ENCODE results near the gene CCNC. TPM values are rescaled to one million over a fixed set of nuclear protein-coding genes. Genes with fewer than 3 reads are reported as not detected.

CCNC gene, protein sequence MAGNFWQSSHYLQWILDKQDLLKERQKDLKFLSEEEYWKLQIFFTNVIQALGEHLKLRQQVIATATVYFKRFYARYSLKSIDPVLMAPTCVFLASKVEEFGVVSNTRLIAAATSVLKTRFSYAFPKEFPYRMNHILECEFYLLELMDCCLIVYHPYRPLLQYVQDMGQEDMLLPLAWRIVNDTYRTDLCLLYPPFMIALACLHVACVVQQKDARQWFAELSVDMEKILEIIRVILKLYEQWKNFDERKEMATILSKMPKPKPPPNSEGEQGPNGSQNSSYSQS
- total RNA-seq (2022; extraction: Qiagen RNA extraction) = 24.8 to 36.6 TPM (median 31.3 TPM) in 5 replicates

GRCh38 chr6:99568103-99568933 lies at the start of gene CCNC:
Gene CCNC, minus strand, starts transcription at chr6:99568660. Its CDS starts 133 bp downstream, at chr6:99568527.

DNA sequence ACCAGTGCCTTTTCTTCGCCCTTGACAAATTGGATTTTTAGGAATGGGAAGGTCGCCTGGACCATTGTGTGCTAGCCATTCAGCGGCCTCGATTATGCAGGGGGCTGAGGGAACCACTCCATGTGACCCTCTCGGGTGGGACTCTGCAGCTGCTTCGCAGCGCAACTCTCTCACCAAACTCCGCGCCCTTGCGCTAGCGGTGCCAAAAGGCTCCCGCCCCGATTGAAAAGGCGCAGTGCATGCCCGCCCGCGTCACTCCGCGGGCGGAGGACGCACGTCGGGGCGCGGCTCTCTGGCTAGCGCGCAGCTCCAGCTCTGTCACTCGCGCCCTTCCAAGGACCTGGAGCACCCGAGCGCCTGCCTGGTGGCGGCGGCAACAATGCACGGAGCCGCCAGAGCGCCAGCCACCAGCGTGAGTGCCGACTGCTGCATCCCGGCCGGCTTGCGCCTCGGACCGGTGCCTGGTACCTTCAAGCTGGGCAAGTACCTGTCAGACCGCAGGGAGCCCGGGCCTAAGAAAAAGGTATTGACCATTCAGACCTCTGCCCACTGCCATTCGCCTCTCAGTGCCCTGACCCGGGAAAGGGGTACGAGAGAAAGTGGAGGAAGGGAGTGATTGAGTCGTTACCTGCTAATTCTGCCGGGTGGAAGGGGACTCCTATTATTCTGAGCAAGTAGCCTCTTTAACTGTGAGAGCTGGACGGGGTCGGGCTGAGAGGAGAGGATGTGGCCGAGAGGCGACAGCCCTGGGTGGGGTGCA lies 38.4 kb upstream of the CCNC start, which contains the start of gene PRDM13:
TSS of gene PRDM13 (plus strand) at position 178 of the 760 bp plus-strand sequence. CDS start at position 380, 202 bp downstream.

Other genes starting within 250 kb of the CCNC start
- 5.9 to 8.9 TPM (median 6.6 TPM) in 5 replicates for gene FAXC, start 219.0 kb downstream of the CCNC start, total RNA-seq (2022; extraction: Qiagen RNA extraction)
- 9.4 to 12.6 TPM (median 11.5 TPM) in 5 replicates for gene COQ3, start 174.5 kb downstream of the CCNC start, total RNA-seq (2022; extraction: Qiagen RNA extraction)
- gene PNISR, start 143.4 kb downstream of the CCNC start, total RNA-seq (2022; extraction: Qiagen RNA extraction) = 22.2 to 31.5 TPM (median 26.9 TPM) in 5 replicates
- gene USP45, start 53.2 kb downstream of the CCNC start, total RNA-seq (2022; extraction: Qiagen RNA extraction) = 3.8 to 5.2 TPM (median 4.7 TPM) in 5 replicates
- 0.88 to 1.3 TPM (median 1.1 TPM) in 5 replicates for gene PRDM13, start 38.2 kb upstream of the CCNC start, total RNA-seq (2022; extraction: Qiagen RNA extraction)

All from A549 treated with Mapracorat at 1 μM for 4 hours (cell line).